Esophagus muscularis mucosa (tissue), 4 donors: Measurements from ENCODE around the gene ZNF816. TPM values are rescaled to one million over a fixed set of nuclear protein-coding genes. Genes with fewer than 3 reads are reported as not detected.

Experiments
- DNase-seq: peaks from one replicate; pipeline ENCODE4 v3.0.0-alpha.2; 2017; ENCODE audit errors: extremely low spot score
- H3K27ac ChIP-seq, 4 donors: fragments of 200-600 bp; sonication (generic); replicated peaks in 1 of 4; 1 replicate in 3 of 4; 2 replicates in 1 of 4; pipeline ENCODE4 v1.5.1; 2016 to 2019; ENCODE audit warnings: mild to moderate bottlenecking in 1 of 4
- H3K27me3 ChIP-seq, 4 donors: fragments of 200-600 bp; sonication (generic); one replicate each; pipeline versions ENCODE4 v1.5.1 to v1.6.0; 2016 to 2019
- H3K36me3 ChIP-seq, 4 donors: fragments of 200-600 bp; sonication (generic); one replicate each; pipeline ENCODE4 v1.5.1; 2016 to 2019
- H3K4me1 ChIP-seq, 4 donors: fragments of 200-600 bp; sonication (generic); one replicate each; pipeline ENCODE4 v1.5.1; 2016 to 2019
- H3K4me3 ChIP-seq, 4 donors: fragments of 200-600 bp; sonication (generic); 1 replicate in 2 of 4; 2 replicates in 2 of 4; pipeline ENCODE4 v1.5.1; 2016 to 2019; ENCODE audit warnings: mild to moderate bottlenecking in 4 of 4, moderate library complexity in 1 of 4
- H3K9me3 ChIP-seq, 4 donors: fragments of 200-600 bp; sonication (generic); 1 replicate in 3 of 4; 2 replicates in 1 of 4; pipeline ENCODE4 v1.5.1; 2016 to 2019
- EP300 ChIP-seq: sonication (generic); formaldehyde crosslinking; IDR thresholded peaks from one replicate; pipeline ENCODE4 v1.6.1; 2017; ENCODE audit warnings: antibody characterized with exemption
- POLR2A ChIP-seq: fragments of 450-650 bp; IDR thresholded peaks from one replicate; pipeline ENCODE4 v1.6.1; 2017; ENCODE audit warnings: antibody characterized with exemption, moderate library complexity, mild to moderate bottlenecking, low read depth
- POLR2AphosphoS5 ChIP-seq, 2 donors: sonication (generic); formaldehyde crosslinking; IDR thresholded peaks; one replicate each; pipeline ENCODE4 v1.6.1; 2017; ENCODE audit warnings: antibody characterized with exemption in 2 of 2
- WGBS: methylation state at CpG from one replicate; pipeline ENCODE4 v1.1.5; 2018; 5-methylcytosine and 5-hydroxymethylcytosine counted together
- intact Hi-C: fragments of 100-400 bp; cut with DNase I; formaldehyde crosslinking; loops from one replicate; pipeline ENCODE4 v1.15.1; 2023
- total RNA-seq, 4 donors: library from RNA; depleted of rRNA; stranded (reverse); fragments of >200 nt; gene quantifications; one replicate each; pipeline versions ENCODE4 v1.1.0 to v1.2.1, GENCODE V29; 2016
- TF ChIP-seq, protein P1 (sequence below), 3 experiments: fragments of 200-600 bp in 2 of 3; fragments of 450-650 bp in 1 of 3; sonication (generic) in 2 of 3; IDR thresholded peaks; one replicate each; pipeline ENCODE4 v1.5.1; 2017 to 2019; ENCODE audit warnings: antibody characterized with exemption in 3 of 3, mild to moderate bottlenecking in 2 of 3, moderate library complexity in 1 of 3

The ZNF816 gene
- total RNA-seq, 4 donors from 2014 or later = 4.0 to 12.9 (median 6.0) TPM

DNA sequence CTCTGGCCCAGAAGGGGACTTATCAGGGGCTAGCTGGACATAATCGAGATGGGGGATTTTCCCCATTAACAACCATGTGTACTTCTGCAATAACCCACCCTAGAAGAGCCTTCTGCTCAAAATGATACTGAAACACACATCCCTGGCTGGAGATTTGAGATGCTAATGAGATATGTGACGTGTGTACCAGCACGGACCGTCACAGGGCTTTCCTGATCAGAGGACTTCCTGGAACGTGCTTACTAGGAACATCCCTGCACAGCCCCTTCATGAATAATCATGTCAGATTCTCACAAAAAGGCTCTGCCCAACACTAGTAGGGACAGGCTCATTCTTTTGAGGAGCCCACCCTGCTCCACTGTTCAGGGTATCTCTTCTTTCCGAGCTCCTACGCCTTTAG, 44.5 kb upstream of the ZNF816 start:
- H3K4me1 ChIP-seq = no peaks in the 10 kb centered on the region
- H3K27ac ChIP-seq = no peak overlapping the region
- WGBS = 73% methylated on average over 7 of the region's 7 CpGs
- intact Hi-C loops = no loop called here
- no peak for DNase-seq
- peaks cover 0 to 18% (median 0%) of the 10 kb centered on the region in 4 donors for H3K27me3 ChIP-seq
- no peak overlapping the region for H3K4me3 ChIP-seq
- H3K9me3 ChIP-seq = no peaks in the 10 kb centered on the region
- no peaks in the 10 kb centered on the region for H3K36me3 ChIP-seq
- TF ChIP-seq POLR2A = no peak
- TF ChIP-seq POLR2AphosphoS5 (IDR thresholded peaks at IDR 0.05) = no peak
- TF ChIP-seq EP300 = no peak
- TF ChIP-seq, protein P1, sequence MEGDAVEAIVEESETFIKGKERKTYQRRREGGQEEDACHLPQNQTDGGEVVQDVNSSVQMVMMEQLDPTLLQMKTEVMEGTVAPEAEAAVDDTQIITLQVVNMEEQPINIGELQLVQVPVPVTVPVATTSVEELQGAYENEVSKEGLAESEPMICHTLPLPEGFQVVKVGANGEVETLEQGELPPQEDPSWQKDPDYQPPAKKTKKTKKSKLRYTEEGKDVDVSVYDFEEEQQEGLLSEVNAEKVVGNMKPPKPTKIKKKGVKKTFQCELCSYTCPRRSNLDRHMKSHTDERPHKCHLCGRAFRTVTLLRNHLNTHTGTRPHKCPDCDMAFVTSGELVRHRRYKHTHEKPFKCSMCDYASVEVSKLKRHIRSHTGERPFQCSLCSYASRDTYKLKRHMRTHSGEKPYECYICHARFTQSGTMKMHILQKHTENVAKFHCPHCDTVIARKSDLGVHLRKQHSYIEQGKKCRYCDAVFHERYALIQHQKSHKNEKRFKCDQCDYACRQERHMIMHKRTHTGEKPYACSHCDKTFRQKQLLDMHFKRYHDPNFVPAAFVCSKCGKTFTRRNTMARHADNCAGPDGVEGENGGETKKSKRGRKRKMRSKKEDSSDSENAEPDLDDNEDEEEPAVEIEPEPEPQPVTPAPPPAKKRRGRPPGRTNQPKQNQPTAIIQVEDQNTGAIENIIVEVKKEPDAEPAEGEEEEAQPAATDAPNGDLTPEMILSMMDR (IDR thresholded peaks at IDR 0.05) = no peak

GRCh38 chr19:53004242-53004641, 41.6 kb upstream of the ZNF816 start:
- no peak for DNase-seq
- TF ChIP-seq, protein P1 (IDR thresholded peaks at IDR 0.05) = no peak
- TF ChIP-seq POLR2AphosphoS5 (IDR thresholded peaks at IDR 0.05) = no peak
- TF ChIP-seq EP300 = no peak
- no peak for TF ChIP-seq POLR2A
- WGBS = 93% methylated on average over 5 of the region's 5 CpGs
- Histone ChIP-seq H3K36me3 (no peaks in the 10 kb centered on the region), H3K27ac (no peak overlapping the region), H3K9me3 (no peaks in the 10 kb centered on the region), H3K4me1 (no peaks in the 10 kb centered on the region), H3K27me3 (peaks cover 0 to 3% (median 0%) of the 10 kb centered on the region in 4 donors), H3K4me3 (no peak overlapping the region)
- intact Hi-C loops = no loop called here

DNA sequence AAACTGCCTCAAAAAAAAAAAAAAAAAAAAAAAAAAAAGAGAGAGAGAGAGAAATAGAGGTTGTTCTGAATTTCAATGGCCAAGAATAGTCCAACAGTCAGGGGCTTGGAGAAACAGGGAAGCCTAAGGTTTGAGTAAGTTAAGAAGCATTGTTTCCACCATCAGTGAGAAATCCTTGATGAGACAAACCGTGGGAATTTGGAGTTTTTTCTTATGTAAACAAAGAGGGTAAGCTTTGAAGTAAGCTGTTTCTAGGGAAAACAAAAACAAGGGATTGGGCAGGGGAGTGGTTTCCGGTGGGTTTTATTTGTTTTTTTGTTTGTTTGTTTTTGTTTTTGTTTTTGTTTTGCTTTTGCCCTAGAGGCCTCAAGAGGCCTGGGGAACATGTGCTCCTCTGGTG, 39.8 kb upstream of the ZNF816 start:
- no peak overlapping the region for H3K27ac ChIP-seq

GRCh38 chr19:52997975-52998374, 35.3 kb upstream of the ZNF816 start:
- Histone ChIP-seq H3K36me3 (no peaks in the 10 kb centered on the region), H3K27me3 (peaks cover 0 to 6% (median 0%) of the 10 kb centered on the region in 4 donors), H3K9me3 (peaks cover 0 to 7% (median 0%) of the 10 kb centered on the region in 4 donors), H3K4me3 (no peak overlapping the region), H3K4me1 (peaks cover 0 to 11% (median 7%) of the 10 kb centered on the region in 4 donors), H3K27ac (no peak overlapping the region)
- 75% methylated on average over 9 of the region's 9 CpGs for WGBS
- intact Hi-C loops = no loop called here
- DNase-seq = no peak
- TF ChIP-seq POLR2A (no peak), EP300 (no peak), POLR2AphosphoS5 (IDR thresholded peaks at IDR 0.05) (no peak)
- TF ChIP-seq, protein P1 (IDR thresholded peaks at IDR 0.05) = no peak

More for the DNA sequence above, 39.8 kb upstream of the ZNF816 start:
- 42% methylated on average over 2 of the region's 2 CpGs for WGBS
- TF ChIP-seq, protein P1 (IDR thresholded peaks at IDR 0.05) = no peak
- TF ChIP-seq POLR2AphosphoS5 (IDR thresholded peaks at IDR 0.05) (no peak), POLR2A (no peak)
- no peak for DNase-seq
- H3K4me1 ChIP-seq = no peaks in the 10 kb centered on the region
- intact Hi-C loops = no loop called here
- peaks cover 0 to 4% (median 0%) of the 10 kb centered on the region in 4 donors for H3K9me3 ChIP-seq
- H3K27me3 ChIP-seq = peaks cover 0 to 5% (median 0%) of the 10 kb centered on the region in 4 donors
- H3K4me3 ChIP-seq = no peak overlapping the region
- H3K36me3 ChIP-seq = no peaks in the 10 kb centered on the region

GRCh38 chr19:52995711-52996110, 33.0 kb upstream of the ZNF816 start:
- H3K4me1 ChIP-seq = peaks cover 11 to 30% (median 25%) of the 10 kb centered on the region in 4 donors
- H3K27me3 ChIP-seq = peaks cover 0 to 6% (median 0%) of the 10 kb centered on the region in 4 donors
- WGBS = 88% methylated on average over 7 of the region's 7 CpGs
- peaks cover 0 to 7% (median 0%) of the 10 kb centered on the region in 4 donors for H3K9me3 ChIP-seq
- H3K36me3 ChIP-seq = no peaks in the 10 kb centered on the region
- H3K4me3 ChIP-seq = no peak overlapping the region
- intact Hi-C loops = no loop called here
- H3K27ac ChIP-seq = no peak overlapping the region
- DNase-seq = no peak
- no peak for TF ChIP-seq POLR2A
- no peak for TF ChIP-seq EP300
- no peak for TF ChIP-seq POLR2AphosphoS5 (IDR thresholded peaks at IDR 0.05)
- TF ChIP-seq, protein P1 (IDR thresholded peaks at IDR 0.05) = no peak
